ENCODE measurements around the gene LAMC3. TPM values are rescaled to one million over a fixed set of nuclear protein-coding genes. Genes with fewer than 3 reads are reported as not detected.

Gene LAMC3
- total RNA-seq, 4 donors from 2014 or later, result under 0.01 to 0.78 (median 0.50) TPM; not detected in 1

DNA sequence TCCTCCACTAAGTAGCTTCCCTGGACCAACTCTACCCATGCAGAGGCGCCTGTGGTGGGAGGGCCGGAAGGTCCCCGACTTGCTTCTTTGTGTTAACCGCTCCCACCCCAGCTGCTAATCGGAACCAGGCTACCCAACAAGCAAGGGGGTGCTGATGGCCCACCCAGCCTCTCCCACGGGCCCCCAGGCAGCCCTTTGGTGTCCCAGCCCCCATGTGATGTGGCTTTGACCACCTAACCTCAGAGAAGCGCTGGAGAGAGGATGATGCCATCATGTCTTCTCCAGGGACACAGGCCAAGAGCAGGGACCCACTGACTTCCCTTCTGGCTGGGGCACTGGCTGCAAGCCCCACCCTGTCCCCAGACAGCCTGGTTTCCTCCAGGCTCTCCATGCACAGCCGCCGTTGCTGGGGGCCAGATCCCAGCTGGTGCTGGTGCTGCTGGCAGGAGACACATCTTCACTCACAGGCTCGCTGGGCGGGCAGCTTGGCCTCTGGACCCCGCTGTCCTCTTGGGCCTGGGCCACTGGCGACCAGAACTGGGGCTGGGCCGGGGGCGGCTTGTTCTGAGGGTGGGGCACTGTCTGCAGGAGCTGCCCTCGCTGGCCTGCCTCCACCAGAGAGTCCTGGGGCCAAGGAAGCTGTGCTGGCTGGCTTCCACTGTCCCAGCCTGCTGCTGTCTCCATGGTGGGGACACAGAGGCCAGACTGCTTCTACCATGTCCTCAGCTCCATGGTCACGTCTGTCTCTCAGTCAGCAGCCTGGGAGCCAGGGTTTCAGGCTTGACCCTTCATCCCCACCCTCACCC, 27.8 kb downstream of the LAMC3 start:
- TF ChIP-seq POLR2A (IDR thresholded peaks at IDR 0.05), result no peak
- no peak for TF ChIP-seq EP300 (IDR thresholded peaks at IDR 0.05)
- TF ChIP-seq POLR2AphosphoS5 (IDR thresholded peaks at IDR 0.05), result no peak
- no peak for TF ChIP-seq CTCF (IDR thresholded peaks at IDR 0.05)
- Histone ChIP-seq H3K4me3 (no peak overlapping the region), H3K36me3 (no peaks in the 10 kb centered on the region), H3K9me3 (no peaks in the 10 kb centered on the region), H3K27me3 (peaks cover 7% of the 10 kb centered on the region), H3K27ac (peak overlapping the region in 2 of 4 donors; percentile 43), H3K4me1 (peaks cover 0 to 16% (median 10%) of the 10 kb centered on the region in 3 donors)
- WGBS, 2 donors (ENCODE audit: low coverage in 1 of 2), result 60% methylated on average over 1 of the region's 17 CpGs; no CpG with 5 or more reads in 1 of the 2 donors
- no peak for ATAC-seq

DNA sequence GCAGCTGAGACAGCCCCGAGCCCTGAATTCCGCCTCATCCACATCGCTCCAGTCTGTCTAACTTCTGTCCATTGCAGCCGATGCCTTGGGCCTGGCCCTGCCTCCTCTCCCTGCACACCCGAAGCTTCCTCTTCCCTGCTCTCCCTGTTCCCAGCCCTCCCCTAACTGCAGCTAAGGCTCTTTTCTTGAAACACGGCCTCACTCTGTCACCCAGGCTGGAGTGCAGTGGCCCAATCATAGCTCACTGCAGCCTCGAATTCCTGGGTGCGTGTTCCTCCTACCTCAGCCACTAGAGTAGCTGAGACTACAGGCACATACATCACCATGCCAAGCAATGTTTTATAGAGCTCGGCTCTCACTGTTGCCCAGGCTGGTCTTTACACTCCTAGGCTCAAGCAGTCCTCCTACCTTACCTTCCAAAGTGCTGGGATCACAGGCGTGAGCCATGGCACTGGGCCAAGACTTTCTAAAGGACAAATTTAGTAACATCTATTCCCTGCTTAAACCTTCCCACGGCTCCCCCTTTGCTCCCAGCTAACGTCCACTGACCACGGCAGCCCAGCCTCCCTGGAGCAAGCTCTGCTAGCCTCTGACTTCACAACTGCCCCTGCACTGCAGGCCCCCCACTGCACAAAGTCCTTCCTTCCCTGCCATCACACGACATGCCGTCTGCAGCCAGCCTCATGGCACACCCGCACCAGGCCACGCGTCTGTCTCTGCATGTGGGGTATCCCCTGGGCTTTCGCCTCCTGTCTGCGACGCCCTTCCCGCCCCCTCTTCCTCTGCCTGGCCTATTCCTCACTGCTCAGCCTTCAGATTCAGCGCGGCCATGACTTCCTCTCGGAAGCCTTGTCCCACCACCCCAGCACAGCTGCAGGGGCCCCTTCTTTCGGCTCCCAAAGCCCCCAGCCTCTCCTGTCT, 28.6 kb downstream of the LAMC3 start:
- peak; percentile 63 for ATAC-seq
- Histone ChIP-seq H3K4me1 (peaks cover 0 to 16% (median 10%) of the 10 kb centered on the region in 3 donors), H3K27ac (peak overlapping the region in 2 of 4 donors; percentile 43), H3K4me3 (no peak overlapping the region), H3K9me3 (no peaks in the 10 kb centered on the region), H3K27me3 (peaks cover 7% of the 10 kb centered on the region), H3K36me3 (no peaks in the 10 kb centered on the region)
- TF ChIP-seq POLR2AphosphoS5 (IDR thresholded peaks at IDR 0.05), result no peak
- peak in 1 of 4 experiments; percentile 20 for TF ChIP-seq CTCF (IDR thresholded peaks at IDR 0.05)
- 44 to 73% methylated on average over 11 to 24 of the region's 26 CpGs for WGBS, 2 donors (ENCODE audit: low coverage in 1 of 2)

- Histone ChIP-seq H3K4me3 (no peak overlapping the region), H3K27me3 (peaks cover 2% of the 10 kb centered on the region), H3K36me3 (no peaks in the 10 kb centered on the region), H3K4me1 (peaks cover 0 to 16% (median 10%) of the 10 kb centered on the region in 3 donors), H3K27ac (no peak overlapping the region), H3K9me3 (no peaks in the 10 kb centered on the region)
- 79 to 83% methylated on average over 1 to 5 of the region's 19 CpGs for WGBS, 2 donors (ENCODE audit: low coverage in 1 of 2)
- TF ChIP-seq POLR2A (IDR thresholded peaks at IDR 0.05), result no peak
- no peak for TF ChIP-seq EP300 (IDR thresholded peaks at IDR 0.05)
- TF ChIP-seq POLR2AphosphoS5 (IDR thresholded peaks at IDR 0.05), result no peak
- TF ChIP-seq CTCF (IDR thresholded peaks at IDR 0.05), result no peak
- ATAC-seq, result no peak
These were observed 29.5 kb downstream of the LAMC3 start for GRCh38 chr9:131038256-131039128.

- H3K9me3 ChIP-seq, result no peaks in the 10 kb centered on the region
- no peak overlapping the region for H3K4me3 ChIP-seq
- WGBS, 2 donors (ENCODE audit: low coverage in 1 of 2), result 67 to 69% methylated on average over 3 to 8 of the region's 18 CpGs
- peaks cover 0 to 16% (median 10%) of the 10 kb centered on the region in 3 donors for H3K4me1 ChIP-seq
- no peak for ATAC-seq
- H3K36me3 ChIP-seq, result no peaks in the 10 kb centered on the region
- H3K27me3 ChIP-seq, result no peaks in the 10 kb centered on the region
- H3K27ac ChIP-seq, result no peak overlapping the region
- TF ChIP-seq POLR2AphosphoS5 (IDR thresholded peaks at IDR 0.05) (no peak), CTCF (IDR thresholded peaks at IDR 0.05) (no peak)
These were observed 30.4 kb downstream of the LAMC3 start for GRCh38 chr9:131039129-131039954.
